B cell (primary cell): ENCODE data around the gene NCBP1. TPM values are rescaled to one million over a fixed set of nuclear protein-coding genes. Genes with fewer than 3 reads are reported as not detected.

Experiments used
- ATAC-seq: fragments of 200-7000 bp; cut with Tn5 transposase; one replicate; pipeline ENCODE4 v1.10.0; 2021; ENCODE audit warnings: low read depth, mild to moderate bottlenecking, moderate number of reproducible peaks, moderate library complexity
- CTCF ChIA-PET: fragments of 350-600 bp; sonication (Branson Sonifier 250); formaldehyde crosslinking; loops from one replicate; lab custom pipeline; 2021; ENCODE audit warnings: antibody characterized with exemption, inconsistent platforms; lab: Charles Lee
- POLR2A ChIA-PET: fragments of 350-600 bp; sonication (Branson Sonifier 250); formaldehyde crosslinking; loops from one replicate; lab custom pipeline; 2021; ENCODE audit warnings: antibody characterized with exemption; lab: Charles Lee
- DNase-seq: peaks from one replicate; pipeline ENCODE4 v3.0.0; 2013
- H2AFZ ChIP-seq: 2 replicates; pipeline ENCODE4 v1.6.1; 2012; ENCODE audit warnings: mild to moderate bottlenecking, low read depth, low read length; ENCODE audit not compliant: insufficient read depth, poor library complexity, severe bottlenecking
- H3K27ac ChIP-seq, 2 donors: 1 replicate in 1 of 2; 2 replicates in 1 of 2; pipeline ENCODE4 v1.5.1; 2012 to 2013; ENCODE audit warnings: low read length in 2 of 2, mild to moderate bottlenecking in 2 of 2, moderate library complexity in 1 of 2
- H3K27me3 ChIP-seq, 4 experiments: fragments of 200-600 bp in 1 of 4; sonication (generic) in 1 of 4; replicated peaks in 1 of 4; 1 replicate in 2 of 4; 2 replicates in 2 of 4; pipeline versions ENCODE4 v1.6.1 to v1.7.0; 2013 to 2016; ENCODE audit warnings: low read length in 3 of 4, mild to moderate bottlenecking in 2 of 4, mixed read lengths in 1 of 4, moderate library complexity in 1 of 4; ENCODE audit not compliant: insufficient read depth in 4 of 4, control insufficient read depth in 3 of 4; ENCODE audit errors: control extremely low read depth in 1 of 4
- H3K36me3 ChIP-seq, 2 experiments: replicated peaks in 1 of 2; 1 replicate in 1 of 2; 2 replicates in 1 of 2; pipeline versions ENCODE4 v1.6.1 to v1.7.1; 2013; ENCODE audit warnings: low read length in 1 of 2; ENCODE audit not compliant: insufficient read depth in 2 of 2, control insufficient read depth in 1 of 2; ENCODE audit errors: control extremely low read depth in 1 of 2, extremely low read depth in 1 of 2
- H3K4me1 ChIP-seq, 2 donors: fragments of 200-600 bp in 1 of 2; sonication (generic) in 1 of 2; 1 replicate in 1 of 2; 2 replicates in 1 of 2; pipeline versions ENCODE4 v1.5.1 to v1.6.1; 2013 to 2017; ENCODE audit warnings: low read length in 2 of 2; ENCODE audit not compliant: control insufficient read depth in 2 of 2, insufficient read depth in 2 of 2
- H3K4me2 ChIP-seq: replicated peaks from 2 replicates; pipeline ENCODE3; 2012; ENCODE audit warnings: mild to moderate bottlenecking, low read depth, low read length; ENCODE audit not compliant: poor library complexity, severe bottlenecking
- H3K4me3 ChIP-seq, 5 experiments: fragments of 200-600 bp in 1 of 5; sonication (generic) in 1 of 5; 1 replicate in 3 of 5; 2 replicates in 2 of 5; pipeline versions ENCODE4 v1.5.1 to v1.7.0; 2011 to 2016; ENCODE audit warnings: low read length in 4 of 5, mild to moderate bottlenecking in 4 of 5, low read depth in 2 of 5, control low read depth in 1 of 5, moderate library complexity in 1 of 5; ENCODE audit not compliant: insufficient read depth in 1 of 5; ENCODE audit errors: control extremely low read depth in 1 of 5, extremely low read depth in 1 of 5
- H3K79me2 ChIP-seq: fragments of 200-600 bp; sonication (generic); one replicate; pipeline ENCODE4 v1.6.0; 2016; ENCODE audit warnings: low read length; ENCODE audit not compliant: control insufficient read depth, insufficient read depth
- H3K9ac ChIP-seq: fragments of 200-600 bp; sonication (generic); 2 replicates; pipeline ENCODE4 v1.6.1; 2017; ENCODE audit warnings: mild to moderate bottlenecking, low read length, moderate library complexity
- H3K9me3 ChIP-seq, 3 donors: one replicate each; pipeline versions ENCODE4 v1.6.1 to v1.7.1; 2013; ENCODE audit warnings: low read length in 2 of 3; ENCODE audit not compliant: control insufficient read depth in 2 of 3, insufficient read depth in 1 of 3; ENCODE audit errors: control extremely low read depth in 1 of 3
- H4K20me1 ChIP-seq: 2 replicates; pipeline ENCODE4 v1.6.0; 2012; ENCODE audit warnings: mild to moderate bottlenecking, low read length; ENCODE audit not compliant: insufficient read depth, control insufficient read depth, poor library complexity, severe bottlenecking
- H3K27ac Mint-ChIP-seq: one replicate; pipeline ENCODE4 v1.8.0; 2021; ENCODE audit warnings: mixed read lengths
- H3K27me3 Mint-ChIP-seq: one replicate; pipeline ENCODE4 v1.8.0; 2021; ENCODE audit warnings: mixed read lengths
- H3K4me1 Mint-ChIP-seq: one replicate; pipeline ENCODE4 v1.8.0; 2021; ENCODE audit warnings: mixed read lengths
- H3K4me3 Mint-ChIP-seq: one replicate; pipeline ENCODE4 v1.8.0; 2021; ENCODE audit warnings: mixed read lengths
- H3K9me3 Mint-ChIP-seq: one replicate; pipeline ENCODE4 v1.8.0; 2022; ENCODE audit warnings: mixed read lengths; ENCODE audit not compliant: insufficient read depth
- CTCF ChIP-seq: fragments of 200-600 bp; IDR thresholded peaks from one replicate; pipeline ENCODE4 v1.8.0; 2022; ENCODE audit warnings: antibody characterized with exemption, mild to moderate bottlenecking
- EZH2 ChIP-seq: IDR thresholded peaks from 2 replicates; pipeline ENCODE4 v1.6.1; 2012; ENCODE audit warnings: borderline replicate concordance, low read depth, mild to moderate bottlenecking, moderate library complexity, low read length; ENCODE audit not compliant: insufficient read depth, poor library complexity, severe bottlenecking
- WGBS: methylation state at CpG from one replicate; pipeline ENCODE4 v1.1.5; 2013; ENCODE audit warnings: missing lambda C conversion rate; ENCODE audit not compliant: insufficient coverage; 5-methylcytosine and 5-hydroxymethylcytosine counted together
- intact Hi-C: fragments of 100-400 bp; cut with micrococcal nuclease; formaldehyde crosslinking; loops from one replicate; pipeline ENCODE4 v1.10.0; 2022
- polyA plus RNA-seq: library from polyadenylated mRNA; depleted of rRNA; stranded (reverse); fragments of >200 nt; gene quantifications from 2 replicates; pipeline ENCODE4 v1.2.3, GENCODE V29; 2012
- total RNA-seq, 2 donors: library from RNA; stranded (reverse); fragments of 120-200 nt in 1 of 2; gene quantifications; 1 replicate in 1 of 2; 2 replicates in 1 of 2; pipeline versions ENCODE4 v1.2.3 to v1.2.4, GENCODE V29; 2013 to 2022

Gene NCBP1
- total and polyA plus RNA-seq, 2 donors (not counting 1 experiment from before 2014, with no cell fraction given), result 19.5 to 38.0 TPM

- 50% methylated on average over 2 of the region's 3 CpGs for WGBS
- Histone ChIP-seq H3K4me1 (peaks cover 2 to 3% of the 10 kb centered on the region in 2 donors), H3K27ac (no peak overlapping the region), H3K27me3 (peaks cover 0 to 15% (median 5%) of the 10 kb centered on the region in 4 experiments), H3K79me2 (no peaks in the 10 kb centered on the region), H3K9me3 (peaks cover 0 to 1% (median 0%) of the 10 kb centered on the region in 3 donors), H3K4me2 (no peak overlapping the region), H3K36me3 (no peaks in the 10 kb centered on the region), H4K20me1 (no peaks in the 10 kb centered on the region), H2AFZ (no peak overlapping the region), H3K4me3 (no peak overlapping the region), H3K9ac (no peak overlapping the region)
- no peak overlapping the region for H3K27ac Mint-ChIP-seq
- H3K9me3 Mint-ChIP-seq, result no peaks in the 10 kb centered on the region
- intact Hi-C loops, result no loop called here
- ATAC-seq (no peak), DNase-seq (no peak)
- no peak for TF ChIP-seq CTCF
- no peak for TF ChIP-seq EZH2
- H3K27me3 Mint-ChIP-seq, result peaks cover 39% of the 10 kb centered on the region
- H3K4me1 Mint-ChIP-seq, result peaks cover 3% of the 10 kb centered on the region
- CTCF ChIA-PET, result interaction anchor here (0.5 to 1.7 kb wide), 4 partner anchors 9 to 558 kb away, joined by 3 to 5 read pairs (median 3); no protein-coding TSS in a partner anchor
- H3K4me3 Mint-ChIP-seq, result no peak overlapping the region
- POLR2A ChIA-PET, result no interaction called here
Observed at GRCh38 chr9:97705354-97705950, 71.8 kb downstream of the NCBP1 start.

GRCh38 chr9:97706246-97706645 is 72.6 kb downstream of the NCBP1 start:
- intact Hi-C loops, result no loop called here
- Histone ChIP-seq H3K4me1 (peaks cover 6 to 9% of the 10 kb centered on the region in 2 donors), H3K27ac (no peak overlapping the region), H3K27me3 (peaks cover 0 to 21% (median 5%) of the 10 kb centered on the region in 4 experiments), H3K79me2 (no peaks in the 10 kb centered on the region), H3K4me2 (no peak overlapping the region), H3K9ac (no peak overlapping the region), H3K4me3 (no peak overlapping the region), H3K36me3 (no peaks in the 10 kb centered on the region), H4K20me1 (no peaks in the 10 kb centered on the region), H2AFZ (no peak overlapping the region), H3K9me3 (peaks cover 0 to 1% (median 0%) of the 10 kb centered on the region in 3 donors)
- no peak for ATAC-seq
- peaks cover 9% of the 10 kb centered on the region for H3K4me1 Mint-ChIP-seq
- WGBS, result 100% methylated on average over 1 of the region's 2 CpGs
- TF ChIP-seq EZH2 (no peak), CTCF (no peak)
- no peak for DNase-seq
- H3K27me3 Mint-ChIP-seq, result peaks cover 44% of the 10 kb centered on the region
- no peaks in the 10 kb centered on the region for H3K9me3 Mint-ChIP-seq
- H3K27ac Mint-ChIP-seq, result no peak overlapping the region
- POLR2A ChIA-PET, result no interaction called here
- no peak overlapping the region for H3K4me3 Mint-ChIP-seq
- CTCF ChIA-PET, result interaction anchor here (0.7 to 1.7 kb wide), 3 partner anchors 9 to 557 kb away, joined by 3 to 5 read pairs (median 3); no protein-coding TSS in a partner anchor
